Stimulated activated CD4-positive, alpha-beta T cell treated with anti-CD3 and anti-CD28 coated beads, Interleukin-1b, Interleukin-23, amount 100 ng/mL, for 4 hours (primary cell): ENCODE measurements around the gene BAIAP2.

Experiments used
- DNase-seq, 2 donors: peaks; one replicate each; pipeline ENCODE4 v3.0.0-alpha.2; 2020; ENCODE audit warnings: low read depth in 2 of 2

BAIAP2 gene

DNA sequence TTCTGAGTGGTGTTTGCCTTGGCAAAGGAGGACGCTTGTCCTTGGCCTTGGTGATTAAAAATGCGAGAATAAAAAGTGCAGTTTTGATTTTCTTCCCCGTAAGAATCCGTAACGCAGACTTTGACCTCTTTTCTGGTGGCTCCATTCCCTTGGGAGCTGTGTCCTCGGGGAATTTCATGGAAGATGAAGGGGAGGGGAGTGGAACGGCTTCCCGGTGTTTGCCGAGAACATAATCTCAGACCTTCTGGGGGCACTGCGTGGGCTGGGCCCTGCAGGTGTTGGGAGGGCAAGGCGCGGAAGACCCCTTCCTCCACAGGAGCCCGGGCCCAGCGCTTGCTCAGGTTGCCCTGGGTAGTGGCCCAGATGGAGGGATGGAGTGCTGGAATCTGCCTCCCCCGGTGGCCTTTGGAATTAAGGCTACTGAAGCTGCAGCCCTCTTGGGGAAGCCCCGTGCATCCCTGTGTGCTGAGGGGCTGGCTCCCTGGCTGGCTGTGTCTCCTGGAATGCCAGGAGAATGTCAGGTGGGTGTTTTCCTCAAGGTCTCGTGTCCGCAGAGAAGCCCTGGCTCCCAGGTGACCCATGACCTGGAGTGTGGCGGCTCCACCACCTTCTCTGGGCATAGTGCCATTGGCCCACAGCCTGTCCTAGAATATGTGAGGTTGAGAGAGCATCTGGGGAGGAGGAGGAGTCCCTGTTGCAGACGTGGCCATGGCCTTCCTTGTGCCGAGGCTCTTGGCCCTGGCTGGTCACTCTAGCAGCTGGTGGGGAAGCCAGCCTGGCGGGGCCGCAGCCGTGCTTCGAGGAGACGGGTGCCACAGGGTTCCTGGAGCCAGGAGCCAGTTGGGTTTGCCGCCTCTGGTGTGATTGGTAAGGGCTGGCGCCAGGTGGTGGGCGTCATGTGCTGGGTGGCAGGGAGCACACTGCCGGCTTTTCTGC is 3.1 kb downstream of the BAIAP2 start:
- no peak for DNase-seq

DNA sequence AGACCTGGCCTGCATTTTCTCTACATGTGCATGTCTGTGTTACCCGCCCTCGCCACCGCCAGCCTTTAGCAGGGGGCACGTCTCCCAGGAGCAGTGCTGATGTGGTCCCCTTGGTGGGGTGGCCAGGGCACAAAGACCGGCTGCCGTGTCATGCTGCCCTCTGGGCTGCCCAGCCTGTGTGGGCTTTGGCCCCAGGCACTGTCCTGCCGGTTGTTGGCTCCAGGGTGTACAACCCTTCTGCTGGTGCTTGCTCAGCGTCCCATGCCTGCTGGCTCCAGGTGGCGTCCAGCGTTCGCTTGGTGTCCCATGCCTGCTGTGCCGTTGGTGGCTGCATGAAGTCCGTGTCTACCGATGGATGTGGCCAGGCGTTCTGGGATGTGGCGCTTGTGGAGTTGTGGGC is 4.1 kb downstream of the BAIAP2 start:
- DNase-seq, result no peak

DNA sequence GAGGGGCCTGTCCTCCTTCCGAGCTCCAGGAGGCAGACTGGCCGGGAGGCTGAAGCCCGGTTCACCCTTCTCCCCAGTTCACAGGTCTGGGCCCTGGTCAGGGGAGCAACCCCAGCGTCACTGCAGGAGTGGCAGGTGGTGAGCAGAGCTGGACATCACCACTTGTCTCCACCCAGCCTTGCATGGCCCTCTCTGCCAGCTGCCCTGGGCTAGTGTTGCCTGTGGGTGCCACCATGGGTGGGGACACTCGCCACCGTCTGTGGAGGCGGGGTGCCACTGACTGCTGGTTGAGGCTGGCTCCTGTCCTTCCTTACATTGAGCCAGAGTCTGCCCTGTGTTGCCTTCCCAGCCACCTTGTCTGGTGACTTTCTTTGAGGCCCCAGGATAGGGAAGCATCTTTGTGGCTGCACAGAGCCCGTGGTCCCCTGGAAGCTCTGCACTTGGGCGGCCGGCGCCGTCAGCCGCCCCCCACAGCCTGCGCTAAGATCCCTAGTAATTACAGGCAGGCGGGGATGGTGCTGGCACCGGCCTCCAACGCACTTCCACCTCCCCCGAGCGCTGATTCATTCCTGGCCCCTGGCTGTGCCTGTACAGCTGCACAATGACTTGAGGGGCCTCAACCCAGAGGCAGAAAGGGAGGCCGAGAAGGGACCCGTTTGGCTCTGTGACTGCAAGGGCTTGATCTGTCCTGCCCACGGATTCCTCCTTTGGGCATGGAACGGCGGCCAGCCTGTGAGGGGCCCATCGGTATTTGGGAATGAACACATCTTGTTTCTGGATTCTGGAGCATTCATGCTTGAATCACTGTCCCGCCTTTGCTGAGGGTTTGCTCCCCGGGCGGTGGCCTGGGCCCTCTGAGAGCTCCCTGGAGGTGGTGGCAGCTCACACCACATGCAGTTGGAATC is 5.2 kb downstream of the BAIAP2 start:
- no peak for DNase-seq

DNA sequence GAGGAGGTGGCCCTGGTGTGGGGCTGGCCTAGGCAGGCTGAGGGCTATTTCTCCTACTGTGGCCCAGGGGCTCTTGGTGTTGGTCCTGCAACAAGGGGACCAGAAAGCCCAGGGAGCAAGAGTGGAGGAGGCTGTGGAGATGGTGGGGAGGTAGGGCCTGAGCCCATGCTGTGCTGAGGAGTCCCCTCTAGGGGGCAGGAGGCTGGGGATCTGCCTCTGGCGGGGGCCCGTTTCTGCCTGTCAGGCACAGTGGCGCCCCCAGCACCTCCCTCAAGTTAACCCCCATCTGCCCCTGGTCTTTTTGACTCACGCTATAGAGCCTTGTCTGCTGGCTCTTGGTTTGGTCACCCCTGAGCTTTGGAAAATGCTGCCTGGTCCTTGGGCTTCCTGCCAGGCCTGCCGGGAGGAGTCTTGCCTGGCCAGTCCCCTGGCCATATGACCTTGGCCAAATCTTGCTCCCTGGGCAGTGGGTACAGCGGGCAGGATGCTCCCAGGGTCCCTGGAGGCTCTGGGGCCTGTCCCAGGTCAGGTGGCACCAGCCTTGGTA is 5.9 kb downstream of the BAIAP2 start:
- DNase-seq, result no peak

DNA sequence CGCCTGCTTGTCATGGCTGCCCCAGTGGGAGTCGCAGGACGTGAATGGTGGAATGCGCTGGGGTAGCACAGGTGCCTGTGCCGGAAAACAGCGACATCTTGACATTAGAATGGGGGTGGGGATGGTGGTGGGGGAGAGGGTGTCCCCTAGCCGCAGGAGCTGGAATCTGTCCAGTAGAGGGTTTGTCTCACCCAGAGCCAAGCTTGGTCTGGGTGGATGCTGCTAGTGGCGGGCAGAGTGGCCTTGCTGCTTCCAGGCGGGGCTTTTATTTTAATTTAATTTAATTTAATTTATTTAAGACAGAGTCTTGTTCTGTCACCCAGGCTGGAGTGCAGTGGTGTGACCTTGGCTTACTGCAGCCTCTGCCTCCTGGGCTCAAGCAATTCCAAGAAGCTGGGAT is 7.7 kb downstream of the BAIAP2 start:
- no peak for DNase-seq

DNA sequence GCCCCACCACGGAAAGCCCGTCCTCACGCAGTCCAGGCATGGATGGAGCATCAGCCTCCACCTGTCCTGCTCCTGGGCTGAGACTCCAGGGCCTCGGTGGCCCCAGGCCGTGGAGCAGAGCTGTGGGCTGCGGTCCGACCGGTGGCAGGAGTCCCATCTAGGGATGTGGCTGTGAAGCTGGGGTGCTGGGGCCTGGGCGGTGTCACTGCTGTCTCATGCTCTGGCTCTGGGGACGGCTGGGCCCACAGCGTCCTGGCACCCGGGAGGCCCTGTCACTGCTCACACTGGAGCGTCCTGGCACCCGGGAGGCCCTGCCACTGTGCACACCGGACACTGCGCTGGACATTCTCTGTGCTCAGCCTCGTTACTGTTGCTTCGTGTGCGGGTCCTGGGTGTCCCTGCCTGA is 8.4 kb downstream of the BAIAP2 start:
- DNase-seq, result no peak

DNA sequence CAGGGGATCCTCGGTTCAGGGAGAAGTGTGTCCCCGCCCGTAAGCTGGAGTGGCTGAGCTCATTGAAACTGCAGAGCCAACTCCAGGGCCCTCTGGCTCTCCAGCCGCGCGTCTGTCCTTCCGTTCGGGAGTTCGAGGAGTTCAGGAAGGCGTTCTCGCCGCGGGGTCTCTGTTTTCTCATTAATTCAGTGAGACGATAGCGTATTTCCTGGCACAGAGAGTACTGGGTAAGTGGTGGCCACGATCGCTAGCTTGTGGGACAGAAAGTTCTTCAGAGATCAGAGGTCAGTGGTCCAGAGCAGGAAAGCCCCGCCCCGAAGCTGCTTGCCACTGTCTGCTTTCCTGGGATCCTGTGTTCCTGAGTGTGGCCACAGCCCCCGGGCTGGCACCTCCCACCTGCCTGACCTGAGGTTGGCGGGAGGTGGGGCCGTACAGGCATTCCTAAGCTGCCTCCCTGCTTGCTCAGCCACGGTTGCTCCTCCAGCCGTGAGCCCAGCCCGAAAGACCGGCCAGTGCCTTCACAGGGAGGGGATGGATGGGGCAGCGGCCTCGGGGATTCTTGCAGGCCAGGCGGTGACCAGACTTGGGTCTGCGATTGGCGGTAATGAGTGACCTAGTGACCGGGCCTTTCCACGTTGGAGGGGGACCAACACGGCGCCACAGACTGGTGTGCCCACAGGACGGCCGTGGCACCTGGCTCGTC is 8.9 kb downstream of the BAIAP2 start:
- DNase-seq, result no peak

DNA sequence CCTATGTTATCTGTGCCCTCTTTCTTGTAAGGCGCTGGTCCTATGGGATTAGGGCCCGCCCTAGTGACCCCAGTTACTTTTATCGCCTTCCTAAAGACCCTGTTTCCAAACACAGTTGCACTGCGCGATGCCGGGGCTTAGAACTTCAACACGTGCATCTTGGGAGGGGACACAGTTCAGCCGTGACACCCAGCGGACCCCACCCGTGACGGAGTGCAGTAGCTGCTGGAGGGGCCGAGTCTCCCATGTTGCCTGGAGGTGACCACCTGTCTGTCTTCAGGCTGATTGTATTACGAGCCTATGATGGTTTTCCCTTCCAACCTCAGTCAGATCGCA is 9.4 kb downstream of the BAIAP2 start:
- no peak for DNase-seq

DNA sequence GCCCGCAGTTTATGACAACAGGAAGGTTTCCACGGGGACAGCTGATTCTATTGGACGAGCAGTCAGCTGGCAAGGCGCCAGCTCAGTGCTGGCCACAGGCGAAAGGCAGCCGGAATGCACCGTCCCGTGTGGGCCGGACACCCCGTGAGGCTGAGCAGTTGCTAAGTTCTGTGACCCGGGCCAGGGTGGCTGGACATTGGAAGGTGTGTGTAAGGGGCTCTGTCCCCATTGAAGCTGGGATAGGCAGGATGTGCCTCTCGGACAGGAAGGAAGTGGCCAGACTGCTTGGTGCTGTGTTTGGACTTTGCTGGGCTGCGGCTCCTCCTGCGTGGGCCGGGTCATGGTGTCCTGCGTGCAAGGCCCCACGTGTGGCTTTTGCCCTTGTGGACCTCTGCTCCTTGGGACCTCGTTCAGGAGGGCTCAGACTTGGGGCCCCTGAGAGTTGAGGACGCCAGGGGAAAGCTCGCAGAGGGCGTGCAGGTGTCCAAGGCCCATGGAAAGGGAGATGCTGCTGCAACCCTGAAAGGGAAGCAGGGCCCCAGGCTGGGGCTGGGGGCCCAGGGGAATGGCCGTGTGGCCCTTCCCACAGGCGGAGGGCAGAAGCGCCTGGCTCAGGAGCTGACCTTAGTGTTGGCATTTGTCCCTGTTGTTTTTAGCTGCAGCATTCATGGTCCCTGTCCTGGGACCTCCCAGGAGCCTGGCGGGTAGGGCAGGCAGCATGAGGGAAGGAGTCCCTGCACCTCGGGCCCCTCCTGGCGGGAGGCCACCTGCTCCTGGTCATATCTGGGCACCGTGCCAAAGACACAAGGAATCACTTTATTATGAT is 10.0 kb downstream of the BAIAP2 start:
- no peak for DNase-seq

DNA sequence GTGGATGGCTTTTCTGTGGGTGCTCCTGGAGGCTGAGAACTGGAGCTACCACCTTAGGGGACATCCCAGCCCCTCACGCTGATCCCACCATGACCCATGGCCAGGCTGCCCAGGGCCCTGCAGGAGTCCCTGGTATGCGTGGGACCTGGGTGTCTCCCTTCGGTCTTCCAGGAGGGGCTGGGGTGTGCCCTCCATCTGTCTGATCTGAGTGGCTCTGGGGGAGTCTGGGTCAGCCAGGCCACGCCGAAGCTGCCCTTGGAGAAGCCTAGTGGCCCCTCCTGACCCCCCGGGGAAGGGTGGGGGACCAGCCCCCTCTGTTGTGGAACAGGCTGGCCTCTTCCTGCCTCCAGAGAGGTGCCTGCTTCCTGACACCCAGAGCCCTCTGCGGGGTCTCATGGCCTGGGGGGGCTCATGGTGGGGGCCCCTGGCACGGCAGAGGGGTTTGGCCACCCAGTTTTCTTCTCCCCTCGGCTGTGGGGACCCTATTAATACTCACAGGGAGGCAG is 10.7 kb downstream of the BAIAP2 start:
- DNase-seq, result no peak

DNA sequence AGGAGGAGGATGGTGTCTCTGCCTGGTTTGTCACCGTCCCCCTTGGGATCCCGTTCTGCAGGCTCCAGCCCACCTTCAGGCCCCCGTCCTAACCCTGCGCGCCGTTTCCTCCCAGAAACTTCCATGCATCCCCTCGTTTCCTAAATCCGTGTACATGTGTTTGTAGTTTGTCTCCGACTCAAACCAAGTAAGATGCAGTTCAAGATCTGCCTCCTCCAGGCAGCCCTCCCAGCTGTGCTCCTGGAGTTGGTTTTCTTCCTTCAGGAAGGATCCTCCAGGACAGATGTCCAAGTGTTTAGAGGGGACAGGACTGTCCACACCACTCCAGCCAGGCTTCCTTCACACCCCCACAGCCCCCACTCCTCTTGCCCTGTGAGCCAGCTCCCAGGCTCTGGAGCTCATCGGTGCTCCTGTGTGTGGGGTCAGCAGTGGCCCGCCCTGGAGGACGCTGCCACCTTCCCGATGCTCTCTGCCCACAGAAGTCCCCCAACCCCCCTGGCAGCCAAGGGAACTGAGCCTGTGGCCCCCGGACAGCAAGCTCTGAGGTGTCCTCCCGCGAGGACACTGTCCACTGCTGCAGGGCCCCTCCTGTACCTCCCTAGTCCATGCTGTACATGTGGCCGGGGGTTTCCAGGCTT is 11.3 kb downstream of the BAIAP2 start:
- DNase-seq, result no peak

DNA sequence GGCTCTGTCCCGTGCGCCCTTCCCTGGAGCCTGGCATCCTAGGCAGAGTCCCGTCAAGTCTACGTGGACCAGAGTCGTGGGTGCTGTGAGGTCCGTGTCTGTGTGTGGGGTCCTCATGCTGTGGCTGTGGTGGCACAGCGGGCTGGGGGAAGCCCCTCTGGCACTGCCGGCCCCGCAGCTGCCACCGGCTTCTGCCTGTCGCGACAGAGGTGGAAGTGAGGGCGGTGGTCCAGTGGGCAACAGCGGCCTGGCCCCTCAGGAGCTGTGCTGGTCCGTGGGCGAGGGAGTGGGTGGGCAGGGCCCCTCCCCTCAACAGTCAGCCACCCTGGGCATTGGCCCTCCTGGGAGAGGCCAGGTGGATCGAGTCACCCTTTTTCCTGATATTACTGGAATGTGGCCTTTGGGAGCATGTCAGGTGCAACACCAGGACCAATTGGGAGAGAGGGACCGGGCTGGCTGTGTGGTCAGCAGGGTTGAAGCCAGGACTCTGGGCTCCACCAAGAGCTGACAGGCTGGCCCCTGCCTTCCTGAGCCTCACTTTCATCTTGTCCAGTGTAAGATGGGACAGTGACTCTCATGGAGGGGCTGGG is 11.9 kb downstream of the BAIAP2 start:
- DNase-seq, result no peak

DNA sequence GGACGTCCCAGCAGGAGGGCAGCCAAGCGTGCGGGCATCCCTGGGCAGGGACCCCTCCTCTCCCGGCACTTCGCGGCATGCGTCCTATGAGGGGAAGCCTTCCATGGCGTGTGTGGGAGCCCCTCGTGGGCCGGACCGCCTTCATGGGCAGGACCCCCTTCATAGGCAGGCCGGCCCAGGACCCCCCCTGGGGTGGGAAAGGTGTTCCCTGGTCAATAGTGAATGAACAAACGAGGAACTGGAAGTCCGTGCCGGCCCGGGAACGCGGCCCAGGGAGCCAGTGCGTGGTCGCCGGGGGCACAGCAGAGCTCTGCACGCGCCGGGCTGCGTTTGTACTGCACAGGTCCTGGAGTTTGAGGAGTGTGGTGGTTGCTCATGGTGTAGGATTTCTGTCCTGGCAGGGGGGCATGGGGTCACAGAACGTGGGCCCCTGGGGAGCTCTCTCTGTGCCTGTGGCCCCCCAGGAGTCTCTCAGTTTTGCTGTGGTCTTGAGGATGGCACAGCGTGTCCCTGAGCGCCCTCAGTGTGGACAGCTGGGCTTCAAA is 13.9 kb downstream of the BAIAP2 start:
- no peak for DNase-seq

DNA sequence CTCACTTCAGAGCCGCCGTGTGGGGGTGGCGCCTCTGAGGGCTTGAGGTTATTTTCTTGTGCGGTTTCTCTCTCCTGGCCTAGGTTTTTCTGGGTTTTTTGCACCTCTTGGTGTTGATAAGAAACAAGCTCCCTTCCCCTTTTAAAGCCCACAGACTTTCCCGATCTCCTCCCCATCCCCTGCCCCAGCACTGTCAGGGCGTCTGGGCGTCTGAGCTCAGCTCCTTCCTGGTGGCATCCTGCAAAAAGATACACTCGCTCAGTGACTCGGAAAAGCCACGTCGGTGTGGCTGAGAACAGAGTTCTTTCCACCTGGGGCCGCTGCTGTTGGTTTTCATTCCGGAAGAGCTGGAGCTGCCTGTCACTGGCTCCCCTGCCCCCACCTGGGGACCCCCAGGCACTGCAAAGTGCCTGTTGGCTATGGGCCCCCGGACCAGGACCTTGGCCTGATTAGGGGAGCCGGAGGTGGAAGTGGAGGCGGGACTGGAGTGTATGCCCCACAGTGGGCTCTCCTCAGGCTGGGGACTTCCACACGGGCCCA is 14.5 kb downstream of the BAIAP2 start:
- DNase-seq, result no peak

DNA sequence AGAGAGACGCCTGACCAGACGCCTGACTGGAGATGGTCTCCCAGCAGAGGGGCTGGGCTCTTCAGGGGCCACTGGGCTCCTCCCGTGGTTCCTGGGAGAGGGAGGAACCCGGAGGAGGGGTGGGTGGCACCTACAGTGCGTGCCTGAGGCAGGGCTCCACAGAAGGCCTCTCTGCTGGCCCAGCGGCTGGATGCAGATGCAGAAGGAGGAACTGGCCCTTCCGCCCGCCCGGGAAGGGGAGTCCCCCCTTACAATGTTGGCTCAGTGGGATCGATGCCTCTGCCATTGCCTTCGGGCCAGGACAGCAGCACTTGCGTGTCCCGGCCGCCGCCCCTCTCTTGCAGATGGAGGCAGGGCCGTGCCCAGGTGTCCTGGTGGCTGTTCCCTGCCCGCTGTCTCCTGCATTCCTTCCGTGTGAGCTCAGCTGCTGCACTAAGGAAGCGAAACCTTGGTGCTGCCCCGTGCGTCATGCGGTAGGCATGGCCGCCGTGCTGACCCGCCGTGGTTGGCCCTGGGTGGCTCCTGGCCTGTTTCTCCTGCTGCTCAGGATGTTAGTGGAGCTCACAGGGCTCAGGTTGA is 15.1 kb downstream of the BAIAP2 start:
- DNase-seq, result no peak

DNA sequence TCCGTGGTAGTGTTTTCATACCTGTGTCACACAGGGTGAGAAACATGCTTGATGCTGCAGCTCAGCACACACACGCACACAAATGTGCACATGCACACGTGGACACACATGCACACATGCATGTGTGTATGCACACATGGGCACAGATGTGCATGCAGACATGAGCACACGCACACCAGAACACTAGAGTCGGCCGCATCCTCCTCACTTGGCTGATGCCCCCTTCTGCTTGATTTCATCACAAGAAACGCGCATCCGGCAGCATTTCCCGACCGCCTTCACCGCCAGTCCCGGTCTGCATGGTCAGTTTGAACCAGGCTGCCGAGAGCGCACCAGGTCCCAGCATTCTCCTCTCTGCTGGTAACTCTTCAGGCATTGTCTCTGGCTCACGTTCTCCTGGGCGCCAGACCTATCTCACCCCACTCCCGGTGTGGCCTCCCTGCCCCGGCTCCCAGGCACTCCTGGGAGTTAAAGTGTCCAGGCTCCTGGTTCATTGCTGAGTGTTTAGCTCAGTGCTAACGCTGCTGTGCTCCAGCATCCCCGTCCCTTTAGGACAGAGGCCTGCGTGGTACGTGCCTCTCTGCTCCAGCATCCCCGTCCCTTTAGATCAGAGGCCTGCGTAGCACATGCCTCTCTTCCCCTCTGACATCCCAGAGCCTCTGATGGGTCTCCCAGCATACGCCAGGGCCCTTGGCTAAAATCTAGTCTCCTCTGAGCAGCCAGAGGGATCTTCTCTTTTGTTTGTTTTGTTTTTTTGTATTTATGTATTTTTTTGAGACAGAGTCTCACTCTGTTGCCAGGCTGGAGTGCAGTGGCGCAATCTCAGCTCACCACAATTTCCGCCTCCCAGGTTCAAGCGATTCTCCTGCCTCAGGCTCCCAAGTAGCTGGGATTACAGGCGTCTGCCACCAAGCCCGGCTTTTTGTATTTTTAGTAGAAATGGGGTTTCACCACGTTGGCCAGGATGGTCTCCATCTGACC is 16.0 kb downstream of the BAIAP2 start:
- DNase-seq, result no peak

DNA sequence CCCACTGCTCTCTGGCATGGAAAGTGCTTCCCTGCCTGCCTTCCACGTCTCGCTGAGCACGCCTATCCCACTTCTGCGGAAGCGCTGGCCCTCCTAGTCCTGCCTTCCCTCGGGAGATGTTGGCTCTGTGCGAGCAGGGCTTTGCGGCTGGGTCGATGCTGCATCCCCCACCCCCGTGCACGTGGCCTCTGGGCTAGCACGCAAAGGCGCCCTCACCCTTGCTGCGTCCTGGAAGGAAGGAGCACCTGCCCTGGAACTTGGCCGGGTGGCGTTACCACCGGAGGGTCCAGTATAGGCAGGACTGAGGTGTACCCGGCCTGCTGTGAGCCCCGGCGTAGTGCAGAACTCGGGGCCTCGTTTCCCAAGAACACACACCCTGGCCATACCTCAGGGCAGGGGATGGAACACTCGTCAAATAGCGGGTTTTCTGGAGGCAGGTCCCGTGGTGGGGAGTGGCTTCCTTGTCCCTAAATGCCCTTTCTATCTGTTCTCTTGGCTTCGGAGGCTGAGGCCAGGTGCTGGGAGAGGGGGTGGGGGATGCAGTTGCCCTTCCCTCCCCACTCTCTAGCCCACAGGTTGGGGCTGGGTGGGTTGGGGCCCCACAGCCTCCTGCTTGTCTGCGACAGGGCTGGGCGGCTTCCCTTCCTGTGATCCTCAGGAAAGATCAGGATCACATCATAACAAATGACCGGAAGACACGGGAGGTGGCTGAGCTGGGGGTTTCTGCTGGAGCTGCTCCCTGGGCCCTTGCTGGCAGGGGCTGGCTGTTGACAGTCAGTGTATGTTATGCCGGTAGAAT is 17.4 kb downstream of the BAIAP2 start:
- no peak for DNase-seq
